Mucosa of stomach (tissue), 1 donor: Measurements from ENCODE around the gene COX7B.
"Not testable (repeated sequence)": the region's sequence is repeated elsewhere in the genome, so short reads cannot be mapped to it uniquely, and the experiment has no call there.

Source experiments
- H3K27me3 ChIP-seq: one replicate; pipeline ENCODE4 v1.7.0; 2013; ENCODE audit warnings: mild to moderate bottlenecking, low read length; ENCODE audit not compliant: control insufficient read depth, insufficient read depth
- H3K36me3 ChIP-seq: one replicate; pipeline ENCODE4 v1.7.0; 2013; ENCODE audit warnings: low read length; ENCODE audit not compliant: control insufficient read depth, insufficient read depth
- H3K4me1 ChIP-seq: one replicate; pipeline ENCODE4 v1.7.0; 2013; ENCODE audit warnings: mild to moderate bottlenecking, low read length; ENCODE audit not compliant: control insufficient read depth, insufficient read depth
- H3K4me3 ChIP-seq: one replicate; pipeline ENCODE4 v1.7.0; 2013; ENCODE audit warnings: low read length
- H3K9ac ChIP-seq: one replicate; pipeline ENCODE4 v1.7.0; 2013; ENCODE audit warnings: mild to moderate bottlenecking, low read length, moderate library complexity
- H3K9me3 ChIP-seq: one replicate; pipeline ENCODE4 v1.7.0; 2013; ENCODE audit warnings: mild to moderate bottlenecking, low read length, moderate library complexity; ENCODE audit not compliant: control insufficient read depth
- donor health status: Pancreatic carcinoma.

COX7B gene

GRCh38 chrX:77919370-77919769 is 20.1 kb downstream of the COX7B start:
- not testable (repeated sequence) for H3K36me3 ChIP-seq, H3K4me3 ChIP-seq, H3K9ac ChIP-seq, H3K27me3 ChIP-seq, H3K4me1 ChIP-seq, H3K9me3 ChIP-seq

- H3K27me3 ChIP-seq, result no peaks in the 10 kb centered on the region
- no peak overlapping the region for H3K9ac ChIP-seq
- H3K36me3 ChIP-seq, result no peaks in the 10 kb centered on the region
- H3K4me1 ChIP-seq, result peaks cover 3% of the 10 kb centered on the region
- H3K9me3 ChIP-seq, result no peaks in the 10 kb centered on the region
- no peak overlapping the region for H3K4me3 ChIP-seq
These were observed 23.5 kb downstream of the COX7B start for GRCh38 chrX:77922787-77923186.

- no peak overlapping the region for H3K9ac ChIP-seq
- no peaks in the 10 kb centered on the region for H3K9me3 ChIP-seq
- H3K4me1 ChIP-seq, result peaks cover 3% of the 10 kb centered on the region
- no peaks in the 10 kb centered on the region for H3K27me3 ChIP-seq
- no peaks in the 10 kb centered on the region for H3K36me3 ChIP-seq
- no peak overlapping the region for H3K4me3 ChIP-seq
These were observed 25.1 kb downstream of the COX7B start for GRCh38 chrX:77924320-77924859.

GRCh38 chrX:77925764-77926163 is 26.5 kb downstream of the COX7B start:
- Histone ChIP-seq H3K27me3 (no peaks in the 10 kb centered on the region), H3K9me3 (no peaks in the 10 kb centered on the region), H3K36me3 (no peaks in the 10 kb centered on the region), H3K4me1 (peaks cover 3% of the 10 kb centered on the region), H3K4me3 (no peak overlapping the region), H3K9ac (no peak overlapping the region)

GRCh38 chrX:77930581-77930980 is 31.3 kb downstream of the COX7B start:
- H3K27me3 ChIP-seq, result no peaks in the 10 kb centered on the region
- H3K9ac ChIP-seq, result no peak overlapping the region
- no peak overlapping the region for H3K4me3 ChIP-seq
- H3K4me1 ChIP-seq, result peaks cover 1% of the 10 kb centered on the region
- H3K9me3 ChIP-seq, result no peaks in the 10 kb centered on the region
- no peaks in the 10 kb centered on the region for H3K36me3 ChIP-seq

- Histone ChIP-seq H3K4me1 (peaks cover 11% of the 10 kb centered on the region), H3K9me3 (no peaks in the 10 kb centered on the region), H3K36me3 (no peaks in the 10 kb centered on the region), H3K9ac (no peak overlapping the region), H3K27me3 (no peaks in the 10 kb centered on the region), H3K4me3 (no peak overlapping the region)
These were observed 36.6 kb downstream of the COX7B start for GRCh38 chrX:77935886-77936285.

GRCh38 chrX:77936299-77936698 is 37.0 kb downstream of the COX7B start:
- Histone ChIP-seq H3K9me3 (no peaks in the 10 kb centered on the region), H3K36me3 (no peaks in the 10 kb centered on the region), H3K27me3 (no peaks in the 10 kb centered on the region), H3K4me3 (no peak overlapping the region), H3K9ac (no peak overlapping the region), H3K4me1 (peaks cover 11% of the 10 kb centered on the region)

GRCh38 chrX:77937291-77937690 is 38.0 kb downstream of the COX7B start:
- no peaks in the 10 kb centered on the region for H3K9me3 ChIP-seq
- H3K4me1 ChIP-seq, result peaks cover 11% of the 10 kb centered on the region
- no peak overlapping the region for H3K9ac ChIP-seq
- no peak overlapping the region for H3K4me3 ChIP-seq
- H3K36me3 ChIP-seq, result no peaks in the 10 kb centered on the region
- no peaks in the 10 kb centered on the region for H3K27me3 ChIP-seq

GRCh38 chrX:77938083-77938680 is 38.9 kb downstream of the COX7B start:
- Histone ChIP-seq H3K27me3 (no peaks in the 10 kb centered on the region), H3K36me3 (no peaks in the 10 kb centered on the region), H3K4me3 (no peak overlapping the region), H3K9ac (no peak overlapping the region), H3K4me1 (peaks cover 11% of the 10 kb centered on the region), H3K9me3 (no peaks in the 10 kb centered on the region)

GRCh38 chrX:77945031-77945430 is 45.8 kb downstream of the COX7B start:
- not testable (repeated sequence) for H3K4me3 ChIP-seq, H3K36me3 ChIP-seq, H3K27me3 ChIP-seq, H3K9me3 ChIP-seq, H3K4me1 ChIP-seq, H3K9ac ChIP-seq

GRCh38 chrX:77945910-77946545 is 46.8 kb downstream of the COX7B start:
- Histone ChIP-seq H3K9me3 (no peaks in the 10 kb centered on the region), H3K4me1 (no peaks in the 10 kb centered on the region), H3K9ac (no peak overlapping the region), H3K27me3 (no peaks in the 10 kb centered on the region), H3K4me3 (no peak overlapping the region), H3K36me3 (no peaks in the 10 kb centered on the region)

GRCh38 chrX:77946571-77946970 is 47.3 kb downstream of the COX7B start:
- Histone ChIP-seq H3K36me3 (no peaks in the 10 kb centered on the region), H3K9me3 (no peaks in the 10 kb centered on the region), H3K4me3 (no peak overlapping the region), H3K27me3 (no peaks in the 10 kb centered on the region), H3K4me1 (no peaks in the 10 kb centered on the region), H3K9ac (no peak overlapping the region)
